ENCODE data around the gene PRSS23.
A peak's percentile ranks its signal among the peaks of the same experiment; 100 is the strongest.
"Not testable (repeated sequence)": the region's sequence is repeated elsewhere in the genome, so short reads cannot be mapped to it uniquely, and the experiment has no call there.

The PRSS23 gene

GRCh38 chr11:86815726-86816125 lies 15.4 kb downstream of the PRSS23 start:
- DNase-seq, result no peak

GRCh38 chr11:86816251-86816726 lies 15.9 kb downstream of the PRSS23 start:
- no peak for DNase-seq

GRCh38 chr11:86818462-86819192 lies 18.3 kb downstream of the PRSS23 start:
- peak; percentile 63 for DNase-seq

GRCh38 chr11:86824139-86824538 lies 23.8 kb downstream of the PRSS23 start:
- DNase-seq, result not testable (repeated sequence)

GRCh38 chr11:86834376-86834775 lies 34.0 kb downstream of the PRSS23 start:
- not testable (repeated sequence) for DNase-seq

- DNase-seq, result not testable (repeated sequence)
Measured at GRCh38 chr11:86844762-86845508, 44.6 kb downstream of the PRSS23 start.

GRCh38 chr11:86848132-86848531 lies 47.8 kb downstream of the PRSS23 start:
- DNase-seq, result no peak

GRCh38 chr11:86849679-86850078 lies 49.3 kb downstream of the PRSS23 start:
- DNase-seq, result no peak
